ENCODE measurements around the gene GPC5.

The GPC5 gene

DNA sequence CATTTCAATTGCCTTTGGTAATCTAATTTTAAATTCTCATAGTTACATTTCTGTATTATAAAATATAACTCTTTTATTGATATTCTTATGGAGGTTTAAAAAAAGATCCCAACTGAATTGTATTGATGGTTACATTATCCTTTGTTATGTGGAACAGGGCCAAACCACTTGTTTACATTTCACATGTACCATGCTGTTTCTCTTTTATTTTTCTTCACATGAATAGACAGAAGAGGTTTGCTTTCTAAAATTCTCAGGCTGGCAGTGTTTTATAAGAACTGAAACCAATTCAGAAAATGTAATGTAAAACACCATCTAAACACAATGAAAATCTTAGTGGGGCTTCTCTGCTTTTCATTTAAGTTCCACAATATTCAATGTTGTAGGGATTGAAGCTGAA lies 122.5 kb downstream of the GPC5 start:
- no peak overlapping the region for H3K4me3 Mint-ChIP-seq
- no peaks in the 10 kb centered on the region for H3K4me1 Mint-ChIP-seq
- peaks cover 1% of the 10 kb centered on the region for H3K9me3 Mint-ChIP-seq
- no peak for ATAC-seq (ENCODE audit: low read depth)
- H3K27me3 Mint-ChIP-seq: no peaks in the 10 kb centered on the region
- DNase-seq (ENCODE audit: low spot score in 2 of 2): no peak
- no peaks in the 10 kb centered on the region for H3K36me3 Mint-ChIP-seq
- no peak overlapping the region for H3K27ac Mint-ChIP-seq

DNA sequence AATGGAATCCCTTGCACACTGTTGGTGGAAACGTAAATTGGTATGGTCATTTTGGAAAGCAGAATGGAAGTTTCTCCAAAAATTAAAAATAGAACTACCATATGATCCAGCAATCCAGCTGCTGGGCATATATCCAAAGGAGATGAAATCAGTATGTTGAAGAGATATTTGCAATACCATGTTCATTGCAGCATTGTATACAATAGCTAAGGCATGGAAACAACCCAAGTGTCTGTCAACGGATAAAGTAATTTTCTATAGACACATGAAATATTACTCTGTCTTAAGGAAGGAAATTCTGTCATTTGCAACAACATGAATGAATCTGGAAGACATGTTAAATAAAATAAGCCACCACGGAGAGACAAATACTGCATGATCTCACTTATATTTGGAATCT lies 124.7 kb downstream of the GPC5 start:
- no peaks in the 10 kb centered on the region for H3K4me1 Mint-ChIP-seq
- H3K27me3 Mint-ChIP-seq: no peaks in the 10 kb centered on the region
- ATAC-seq (ENCODE audit: low read depth): no peak
- H3K36me3 Mint-ChIP-seq: peaks cover 1% of the 10 kb centered on the region
- no peak overlapping the region for H3K27ac Mint-ChIP-seq
- H3K4me3 Mint-ChIP-seq: no peak overlapping the region
- peaks cover 1% of the 10 kb centered on the region for H3K9me3 Mint-ChIP-seq
- no peak for DNase-seq (ENCODE audit: low spot score in 2 of 2)

GRCh38 chr13:91526543-91527033 lies 128.2 kb downstream of the GPC5 start:
- H3K4me3 Mint-ChIP-seq: no peak overlapping the region

DNA sequence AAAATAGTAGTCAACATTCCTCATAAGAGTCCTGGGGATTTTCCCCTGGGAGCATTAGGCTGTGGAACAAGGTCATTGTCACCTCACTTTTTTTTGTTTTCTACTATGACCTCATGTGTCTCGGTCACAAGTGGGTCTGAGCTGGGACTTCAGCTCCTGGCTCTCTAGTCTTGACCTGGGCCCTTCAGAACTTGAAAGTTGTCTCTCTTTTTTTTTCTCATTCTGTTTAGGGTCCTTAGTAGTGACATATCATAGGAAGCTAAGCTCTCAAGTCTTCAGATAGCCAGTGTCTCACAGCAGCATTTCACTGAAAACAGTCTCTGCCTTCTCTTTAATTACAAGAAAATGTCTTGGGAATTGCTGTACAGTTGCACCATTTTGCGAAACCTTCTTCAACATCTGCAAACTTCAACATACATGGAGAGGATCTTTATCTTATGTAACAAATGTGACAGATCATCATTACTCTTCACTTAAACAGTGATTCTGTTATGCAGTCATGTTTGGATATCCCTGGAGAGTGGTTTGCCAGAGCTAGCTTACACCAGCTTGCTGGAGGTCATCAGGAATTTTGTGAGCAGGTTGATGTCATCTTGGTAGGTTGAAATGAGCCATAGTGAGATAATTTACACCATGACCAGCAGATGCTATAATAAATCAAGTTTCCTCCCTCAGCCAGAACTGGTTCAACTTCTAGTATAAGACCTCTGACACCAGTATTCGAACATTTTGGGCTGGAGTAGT lies 131.5 kb downstream of the GPC5 start:
- H3K27ac Mint-ChIP-seq: no peak overlapping the region
- no peak for DNase-seq (ENCODE audit: low spot score in 2 of 2)
- peaks cover 1% of the 10 kb centered on the region for H3K36me3 Mint-ChIP-seq
- peaks cover 5% of the 10 kb centered on the region for H3K9me3 Mint-ChIP-seq
- peaks cover 2% of the 10 kb centered on the region for H3K27me3 Mint-ChIP-seq
- no peaks in the 10 kb centered on the region for H3K4me1 Mint-ChIP-seq
- no peak overlapping the region for H3K4me3 Mint-ChIP-seq
- no peak for ATAC-seq (ENCODE audit: low read depth)

More at GRCh38 chr13:91526543-91527033, 128.2 kb downstream of the GPC5 start:
- no peak for ATAC-seq (ENCODE audit: low read depth)
- peaks cover 1% of the 10 kb centered on the region for H3K36me3 Mint-ChIP-seq
- DNase-seq (ENCODE audit: low spot score in 2 of 2): no peak
- H3K27ac Mint-ChIP-seq: no peak overlapping the region
- H3K9me3 Mint-ChIP-seq: peaks cover 5% of the 10 kb centered on the region
- no peaks in the 10 kb centered on the region for H3K27me3 Mint-ChIP-seq
- no peaks in the 10 kb centered on the region for H3K4me1 Mint-ChIP-seq

DNA sequence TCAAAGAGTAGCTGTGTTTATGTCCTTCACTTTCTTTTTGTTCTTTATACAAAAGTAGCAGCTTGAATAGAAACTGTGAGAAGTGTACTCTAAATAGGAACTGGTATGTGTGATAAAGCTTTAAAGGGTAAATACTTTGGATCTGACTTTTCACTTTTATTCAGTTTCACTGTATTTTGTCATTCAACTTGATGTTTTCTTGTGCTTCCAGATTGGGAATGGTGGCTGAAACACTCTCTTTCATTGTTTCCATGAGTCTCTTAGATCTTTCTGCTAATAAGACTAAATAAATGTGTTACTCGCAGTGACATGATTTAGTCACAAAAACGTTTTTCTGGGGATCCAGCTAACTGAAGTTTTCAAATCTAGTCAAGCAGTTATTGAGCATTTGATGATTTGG lies 133.2 kb downstream of the GPC5 start:
- peaks cover 2% of the 10 kb centered on the region for H3K27me3 Mint-ChIP-seq
- H3K4me3 Mint-ChIP-seq: no peak overlapping the region
- peaks cover 3% of the 10 kb centered on the region for H3K9me3 Mint-ChIP-seq
- no peak overlapping the region for H3K27ac Mint-ChIP-seq
- no peaks in the 10 kb centered on the region for H3K4me1 Mint-ChIP-seq
- ATAC-seq (ENCODE audit: low read depth): no peak
- H3K36me3 Mint-ChIP-seq: peaks cover under 1% of the 10 kb centered on the region
- DNase-seq (ENCODE audit: low spot score in 2 of 2): no peak

GRCh38 chr13:91533354-91533753 lies 134.9 kb downstream of the GPC5 start:
- Mint-ChIP-seq H3K27ac (no peak overlapping the region), H3K27me3 (peaks cover 2% of the 10 kb centered on the region), H3K36me3 (no peaks in the 10 kb centered on the region), H3K4me3 (no peak overlapping the region), H3K9me3 (peaks cover 2% of the 10 kb centered on the region), H3K4me1 (no peaks in the 10 kb centered on the region)
- DNase-seq (ENCODE audit: low spot score in 2 of 2): no peak
- no peak for ATAC-seq (ENCODE audit: low read depth)

GRCh38 chr13:91534996-91535395 lies 136.6 kb downstream of the GPC5 start:
- Mint-ChIP-seq H3K9me3 (peaks cover 1% of the 10 kb centered on the region), H3K27me3 (peaks cover 2% of the 10 kb centered on the region), H3K36me3 (no peaks in the 10 kb centered on the region), H3K4me1 (no peaks in the 10 kb centered on the region), H3K27ac (no peak overlapping the region), H3K4me3 (no peak overlapping the region)
- DNase-seq (ENCODE audit: low spot score in 2 of 2) (no peak), ATAC-seq (ENCODE audit: low read depth) (no peak)

- DNase-seq (ENCODE audit: low spot score in 2 of 2) (no peak), ATAC-seq (ENCODE audit: low read depth) (no peak)
- no peaks in the 10 kb centered on the region for H3K36me3 Mint-ChIP-seq
- H3K27ac Mint-ChIP-seq: no peak overlapping the region
- no peaks in the 10 kb centered on the region for H3K4me1 Mint-ChIP-seq
- H3K27me3 Mint-ChIP-seq: peaks cover 2% of the 10 kb centered on the region
- no peaks in the 10 kb centered on the region for H3K9me3 Mint-ChIP-seq
- H3K4me3 Mint-ChIP-seq: no peak overlapping the region
Measured at GRCh38 chr13:91537376-91537775, 139.0 kb downstream of the GPC5 start.

DNA sequence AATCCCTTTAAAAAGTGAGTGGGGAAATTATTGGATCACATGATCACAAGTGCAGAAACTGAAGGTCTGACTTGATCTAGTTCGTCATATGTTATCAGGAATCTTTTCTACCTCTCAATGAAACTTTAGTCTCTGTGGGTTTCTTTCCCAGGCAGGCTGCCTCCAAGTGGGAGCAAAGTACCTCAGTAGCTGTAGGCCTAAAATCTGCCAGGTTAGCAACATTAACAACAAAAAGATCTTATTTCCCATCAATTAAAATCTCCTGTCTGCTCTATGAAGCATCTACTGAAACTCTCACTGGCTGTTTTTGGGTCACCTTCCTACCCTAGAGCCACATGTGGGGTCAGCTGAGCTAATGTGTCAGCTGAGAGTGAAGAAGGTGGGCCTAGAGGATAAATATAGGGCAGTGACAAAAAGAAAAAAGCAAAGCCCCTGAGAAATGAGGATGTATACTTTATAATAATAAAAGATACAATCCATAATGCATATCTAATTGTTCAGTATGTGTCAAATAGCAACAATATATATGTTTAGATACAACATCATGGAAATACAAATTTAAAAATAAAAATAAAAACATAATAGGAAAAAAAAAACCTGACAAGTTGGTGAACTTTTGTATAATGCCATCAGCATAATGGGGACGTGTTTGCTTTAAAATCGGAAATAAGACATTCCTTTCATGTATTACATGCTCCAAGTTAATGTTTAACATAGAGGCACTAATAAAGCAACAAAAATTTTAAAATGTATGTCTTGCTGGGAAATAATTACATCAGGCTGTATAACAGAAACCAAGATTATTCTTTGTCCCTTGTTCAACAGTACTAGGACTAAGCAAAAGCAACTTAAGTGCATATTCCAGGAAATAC lies 141.1 kb downstream of the GPC5 start:
- Mint-ChIP-seq H3K27ac (no peak overlapping the region), H3K36me3 (no peaks in the 10 kb centered on the region), H3K27me3 (no peaks in the 10 kb centered on the region), H3K4me3 (no peak overlapping the region), H3K4me1 (no peaks in the 10 kb centered on the region), H3K9me3 (no peaks in the 10 kb centered on the region)
- ATAC-seq (ENCODE audit: low read depth) (no peak), DNase-seq (ENCODE audit: low spot score in 2 of 2) (no peak)

DNA sequence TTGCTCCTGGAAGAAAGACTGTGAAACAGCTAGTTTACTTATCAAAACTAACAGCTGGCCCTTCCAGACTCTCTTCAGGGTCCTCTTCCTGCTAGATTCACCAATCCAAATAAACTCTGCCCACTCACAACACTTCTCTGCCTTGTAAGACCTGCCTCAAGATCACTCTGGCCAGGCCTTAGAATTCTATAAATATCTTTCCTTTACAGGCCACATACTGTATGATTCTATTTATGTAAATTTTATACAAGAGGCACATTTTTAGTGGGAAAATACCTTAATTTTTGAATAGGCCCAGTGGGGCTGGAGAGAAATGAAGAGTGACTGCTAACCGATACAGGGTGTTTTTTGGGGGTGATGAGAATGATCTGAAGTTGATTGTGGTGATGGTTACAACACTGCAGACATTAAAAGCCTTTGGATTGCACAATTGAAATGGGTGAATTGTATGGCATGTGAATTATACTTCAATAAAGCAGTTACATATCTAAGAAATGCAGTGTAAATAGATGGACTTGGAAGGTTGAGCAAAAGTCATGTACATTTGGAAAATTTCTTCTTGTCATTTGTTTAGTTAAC lies 141.8 kb downstream of the GPC5 start:
- no peak for ATAC-seq (ENCODE audit: low read depth)
- DNase-seq (ENCODE audit: low spot score in 2 of 2): no peak
- no peaks in the 10 kb centered on the region for H3K27me3 Mint-ChIP-seq
- no peaks in the 10 kb centered on the region for H3K36me3 Mint-ChIP-seq
- H3K4me1 Mint-ChIP-seq: no peaks in the 10 kb centered on the region
- H3K4me3 Mint-ChIP-seq: no peak overlapping the region
- H3K27ac Mint-ChIP-seq: no peak overlapping the region
- no peaks in the 10 kb centered on the region for H3K9me3 Mint-ChIP-seq

DNA sequence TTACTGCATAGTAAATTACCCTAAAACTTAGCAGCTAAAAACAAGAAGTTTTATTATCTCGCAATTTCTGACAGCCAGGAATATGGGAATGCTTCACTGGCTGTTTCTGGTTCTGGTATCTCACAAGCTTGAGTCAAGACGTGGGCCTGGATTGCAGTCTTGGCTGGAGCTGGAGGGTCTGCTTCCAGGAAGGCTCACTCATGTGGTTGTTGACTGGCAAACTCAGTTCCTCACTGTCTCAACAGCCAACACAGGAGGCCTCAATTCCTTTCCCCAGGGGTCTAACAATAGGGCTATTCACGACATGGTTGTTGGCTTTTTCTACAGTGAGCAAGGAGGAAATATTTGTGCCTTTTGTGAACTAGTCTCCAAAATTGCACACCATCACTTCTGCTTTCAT lies 146.3 kb downstream of the GPC5 start:
- Mint-ChIP-seq H3K27ac (no peak overlapping the region), H3K27me3 (no peaks in the 10 kb centered on the region), H3K9me3 (peaks cover 8% of the 10 kb centered on the region), H3K36me3 (no peaks in the 10 kb centered on the region), H3K4me3 (no peak overlapping the region), H3K4me1 (no peaks in the 10 kb centered on the region)
- DNase-seq (ENCODE audit: low spot score in 2 of 2): no peak
- ATAC-seq (ENCODE audit: low read depth): no peak

- peaks cover 16% of the 10 kb centered on the region for H3K9me3 Mint-ChIP-seq
- no peaks in the 10 kb centered on the region for H3K4me1 Mint-ChIP-seq
- no peaks in the 10 kb centered on the region for H3K36me3 Mint-ChIP-seq
- H3K27me3 Mint-ChIP-seq: no peaks in the 10 kb centered on the region
- no peak for DNase-seq (ENCODE audit: low spot score in 2 of 2)
- no peak overlapping the region for H3K27ac Mint-ChIP-seq
- ATAC-seq (ENCODE audit: low read depth): no peak
- H3K4me3 Mint-ChIP-seq: no peak overlapping the region
Measured at GRCh38 chr13:91546900-91547299, 148.5 kb downstream of the GPC5 start.

GRCh38 chr13:91553584-91553983 lies 155.2 kb downstream of the GPC5 start:
- no peak for DNase-seq (ENCODE audit: low spot score in 2 of 2)
- Mint-ChIP-seq H3K36me3 (no peaks in the 10 kb centered on the region), H3K27me3 (no peaks in the 10 kb centered on the region), H3K4me3 (no peak overlapping the region), H3K27ac (no peak overlapping the region), H3K4me1 (no peaks in the 10 kb centered on the region), H3K9me3 (peaks cover 17% of the 10 kb centered on the region)
- no peak for ATAC-seq (ENCODE audit: low read depth)

DNA sequence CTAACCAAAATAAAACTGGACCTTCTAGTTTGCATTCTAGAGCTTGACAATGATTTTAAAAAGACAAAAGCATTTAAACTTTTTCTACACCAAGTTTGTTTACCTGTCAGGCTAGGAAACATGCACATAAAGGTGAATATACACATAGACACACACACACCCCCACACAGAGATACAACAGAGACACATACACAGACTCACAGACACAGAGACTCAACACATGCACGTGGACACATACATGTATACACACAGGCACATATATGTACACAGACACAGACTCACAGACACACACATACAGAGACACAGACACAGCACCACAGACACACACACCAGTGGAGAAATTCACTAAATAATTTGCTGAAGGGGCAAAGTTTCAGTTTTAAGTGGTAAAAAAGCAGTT lies 155.7 kb downstream of the GPC5 start:
- H3K4me1 Mint-ChIP-seq: no peaks in the 10 kb centered on the region
- H3K27me3 Mint-ChIP-seq: no peaks in the 10 kb centered on the region
- no peaks in the 10 kb centered on the region for H3K36me3 Mint-ChIP-seq
- ATAC-seq (ENCODE audit: low read depth) (no peak), DNase-seq (ENCODE audit: low spot score in 2 of 2) (no peak)
- peaks cover 15% of the 10 kb centered on the region for H3K9me3 Mint-ChIP-seq
- no peak overlapping the region for H3K4me3 Mint-ChIP-seq
- H3K27ac Mint-ChIP-seq: no peak overlapping the region
